Articular chondrocyte of knee joint (primary cell): ENCODE data around the gene SUN2. TPM values are rescaled to one million over a fixed set of nuclear protein-coding genes. Genes with fewer than 3 reads are reported as not detected.

Experiments used
- small RNA-seq: library from RNA; depleted of rRNA; stranded (forward); fragments of <200 nt; gene quantifications from one replicate; pipeline ENCODE3, GENCODE V24; 2012
- total RNA-seq: library from RNA; depleted of rRNA; stranded (reverse); fragments of >200 nt; gene quantifications from 2 replicates; pipeline ENCODE4 v1.2.3, GENCODE V29; 2012

SUN2 gene
- total RNA-seq, result 69.3 and 82.7 TPM in 2 replicates

GRCh38 chr22:38755911-38756532 lies at the start of gene SUN2:
TSS of gene SUN2 (minus strand) at chr22:38755998. CDS start at chr22:38752628, 3,370 bp downstream.

GRCh38 chr22:38793721-38794466 lies 38.1 kb upstream of the SUN2 start, which contains the start of gene DNAL4:
TSS of gene DNAL4 (minus strand) at chr22:38794143. CDS start at chr22:38782731, 11,412 bp downstream.

GRCh38 chr22:38705235-38706100 lies 50.3 kb downstream of the SUN2 start, which contains the start of gene GTPBP1:
TSS of gene GTPBP1 (plus strand) at chr22:38705944. CDS start at chr22:38705956, 12 bp downstream.

DNA sequence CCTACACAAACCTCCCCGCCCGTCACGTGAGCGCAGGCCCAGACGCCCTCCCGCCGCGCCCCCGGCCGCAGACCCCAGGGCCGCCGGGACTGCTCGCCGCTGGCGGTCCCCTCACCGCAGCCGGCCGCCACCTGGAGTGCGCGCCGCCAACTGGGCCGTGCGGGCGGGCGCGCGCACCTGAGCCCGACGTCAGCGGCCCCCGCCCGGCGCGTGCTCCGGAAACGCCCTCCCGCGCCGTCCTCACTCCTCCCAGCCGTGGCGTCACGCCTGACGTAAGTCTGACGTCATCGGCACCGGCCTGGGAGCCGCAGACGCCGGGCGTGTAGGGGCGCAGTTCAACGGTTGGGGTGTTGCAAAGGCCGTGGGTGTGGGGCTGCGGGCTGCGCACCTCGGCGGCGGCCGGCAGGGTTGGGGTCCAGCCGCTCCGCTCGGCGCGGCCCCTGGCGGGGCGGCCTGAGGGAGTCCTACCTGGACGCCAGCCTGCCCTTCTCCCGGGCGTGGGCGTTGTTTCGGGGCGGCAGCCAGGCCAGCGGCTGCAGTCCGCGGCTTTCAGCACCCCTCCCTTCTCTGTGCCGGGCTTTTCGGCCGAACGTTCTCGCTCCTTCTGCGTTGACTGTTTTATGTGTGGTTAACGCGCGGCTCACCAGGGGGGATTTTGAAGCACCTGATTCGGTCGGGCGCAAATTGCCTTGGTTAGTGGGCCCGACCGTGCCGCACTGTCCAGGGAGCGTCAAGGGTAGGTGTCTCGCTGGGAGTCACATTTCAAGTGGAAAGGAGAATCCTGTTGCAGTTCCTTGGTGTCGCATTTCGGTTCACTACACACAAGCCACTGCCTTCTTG lies 54.8 kb downstream of the SUN2 start, which contains the start of gene JOSD1:
Gene JOSD1, minus strand, starts transcription at position 155 of the 840 bp plus-strand sequence. CDS start 956 bp downstream, outside the sequence.

Small RNA genes within 50 kb of the gene (small RNA-seq; reads per million reads assigned to genes)
- not detected for gene AL021707.8

Other genes with a start within 250 kb of the SUN2 start
- gene DDX17, start 249.7 kb downstream of the SUN2 start, total RNA-seq, result 403 and 461 TPM in 2 replicates
- 10.3 and 11.5 TPM in 2 replicates for gene DMC1, start 185.8 kb downstream of the SUN2 start, total RNA-seq
- gene FAM227A, start 99.6 kb downstream of the SUN2 start, total RNA-seq, result 3.1 and 3.3 TPM in 2 replicates
- 16.1 and 19.7 TPM in 2 replicates for gene CBY1, start 99.4 kb downstream of the SUN2 start, total RNA-seq
- 70.9 and 76.4 TPM in 2 replicates for gene TOMM22, start 74.0 kb downstream of the SUN2 start, total RNA-seq
- gene JOSD1, start 55.1 kb downstream of the SUN2 start, total RNA-seq, result 56.5 and 66.5 TPM in 2 replicates
- 19.1 and 23.5 TPM in 2 replicates for gene GTPBP1, start 50.1 kb downstream of the SUN2 start, total RNA-seq
- gene DNAL4, start 38.1 kb upstream of the SUN2 start, total RNA-seq, result 12.0 and 13.1 TPM in 2 replicates
- gene NPTXR, start 88.0 kb upstream of the SUN2 start, total RNA-seq, result 2.6 and 3.0 TPM in 2 replicates
- gene CBX6, start 116.2 kb upstream of the SUN2 start, total RNA-seq, result 65.7 and 71.5 TPM in 2 replicates
- not detected in 2 replicates for gene APOBEC3A, start 201.6 kb upstream of the SUN2 start, total RNA-seq
- gene APOBEC3B, start 226.3 kb upstream of the SUN2 start, total RNA-seq, result 3.1 and 5.1 TPM in 2 replicates